Smooth muscle cell (in vitro differentiated cells): ENCODE data around the gene KDM2A. TPM values are rescaled to one million over a fixed set of nuclear protein-coding genes. Genes with fewer than 3 reads are reported as not detected.
A peak's percentile ranks its signal among the peaks of the same experiment; 100 is the strongest.

Experiments
- DNase-seq: peaks from one replicate; lab custom pipeline; 2025; ENCODE audit not compliant: unreplicated experiment; lab: John Stamatoyannopoulos, UW
- H2AFZ ChIP-seq: fragments of 200-600 bp; sonication (generic); 2 replicates; pipeline ENCODE4 v1.6.0; 2016; ENCODE audit warnings: antibody characterized with exemption, low read depth, mild to moderate bottlenecking
- H3F3A ChIP-seq: fragments of 200-600 bp; sonication (generic); 2 replicates; pipeline ENCODE4 v1.6.0; 2017; ENCODE audit warnings: antibody characterized with exemption, low read depth
- H3K27ac ChIP-seq: fragments of 200-600 bp; sonication (generic); 2 replicates; pipeline ENCODE4 v1.5.1; 2016; ENCODE audit warnings: low read depth, mild to moderate bottlenecking
- H3K27me3 ChIP-seq: fragments of 200-600 bp; sonication (generic); 2 replicates; pipeline ENCODE4 v1.6.1; 2016; ENCODE audit warnings: low read depth, mild to moderate bottlenecking
- H3K36me3 ChIP-seq: fragments of 200-600 bp; sonication (generic); 2 replicates; pipeline ENCODE4 v1.5.1; 2016; ENCODE audit warnings: low read depth
- H3K4me1 ChIP-seq: fragments of 200-600 bp; sonication (generic); 2 replicates; pipeline ENCODE4 v1.5.1; 2016; ENCODE audit warnings: low read depth
- H3K4me2 ChIP-seq: fragments of 200-600 bp; sonication (generic); 2 replicates; pipeline ENCODE4 v1.6.0; 2016; ENCODE audit warnings: mild to moderate bottlenecking
- H3K4me3 ChIP-seq: fragments of 200-600 bp; sonication (generic); 2 replicates; pipeline ENCODE4 v1.5.1; 2016; ENCODE audit warnings: mild to moderate bottlenecking
- H3K79me2 ChIP-seq: fragments of 200-600 bp; sonication (generic); 2 replicates; pipeline ENCODE4 v1.6.0; 2016; ENCODE audit warnings: low read depth, mild to moderate bottlenecking
- H3K9ac ChIP-seq: fragments of 200-600 bp; sonication (generic); 2 replicates; pipeline ENCODE4 v1.6.0; 2016; ENCODE audit warnings: low read depth
- H3K9me3 ChIP-seq: fragments of 200-600 bp; sonication (generic); replicated peaks from 2 replicates; pipeline ENCODE4 v1.5.1; 2016; ENCODE audit warnings: low read depth
- H4K20me1 ChIP-seq: fragments of 200-600 bp; sonication (generic); 2 replicates; pipeline ENCODE4 v1.6.0; 2016; ENCODE audit warnings: low read depth
- WGBS: methylation state at CpG from one replicate; pipeline ENCODE4 v1.1.7; 2016; ENCODE audit warnings: low lambda C conversion rate; 5-methylcytosine and 5-hydroxymethylcytosine counted together
- polyA plus RNA-seq: library from polyadenylated mRNA; unstranded; fragments of >200 nt; fragmentation: Nextera tagmentation; extraction: Ambion mirVana; gene quantifications from 2 replicates; pipeline ENCODE4 v1.2.1, GENCODE V29; 2016
- total RNA-seq: library from RNA; depleted of rRNA; stranded (reverse); fragments of >200 nt; gene quantifications from 2 replicates; pipeline ENCODE4 v1.2.3, GENCODE V29; 2014
- TF ChIP-seq, protein P1 (sequence below): fragments of 200-600 bp; sonication (generic); IDR thresholded peaks from 2 replicates; pipeline ENCODE4 v1.5.1; 2017; ENCODE audit warnings: borderline replicate concordance, mild to moderate bottlenecking, antibody characterized with exemption; ENCODE audit not compliant: insufficient read depth, poor library complexity, severe bottlenecking

The KDM2A gene
- total and polyA plus RNA-seq, 2 experiments from 2014 or later, result 18.9 to 44.9 TPM

DNA sequence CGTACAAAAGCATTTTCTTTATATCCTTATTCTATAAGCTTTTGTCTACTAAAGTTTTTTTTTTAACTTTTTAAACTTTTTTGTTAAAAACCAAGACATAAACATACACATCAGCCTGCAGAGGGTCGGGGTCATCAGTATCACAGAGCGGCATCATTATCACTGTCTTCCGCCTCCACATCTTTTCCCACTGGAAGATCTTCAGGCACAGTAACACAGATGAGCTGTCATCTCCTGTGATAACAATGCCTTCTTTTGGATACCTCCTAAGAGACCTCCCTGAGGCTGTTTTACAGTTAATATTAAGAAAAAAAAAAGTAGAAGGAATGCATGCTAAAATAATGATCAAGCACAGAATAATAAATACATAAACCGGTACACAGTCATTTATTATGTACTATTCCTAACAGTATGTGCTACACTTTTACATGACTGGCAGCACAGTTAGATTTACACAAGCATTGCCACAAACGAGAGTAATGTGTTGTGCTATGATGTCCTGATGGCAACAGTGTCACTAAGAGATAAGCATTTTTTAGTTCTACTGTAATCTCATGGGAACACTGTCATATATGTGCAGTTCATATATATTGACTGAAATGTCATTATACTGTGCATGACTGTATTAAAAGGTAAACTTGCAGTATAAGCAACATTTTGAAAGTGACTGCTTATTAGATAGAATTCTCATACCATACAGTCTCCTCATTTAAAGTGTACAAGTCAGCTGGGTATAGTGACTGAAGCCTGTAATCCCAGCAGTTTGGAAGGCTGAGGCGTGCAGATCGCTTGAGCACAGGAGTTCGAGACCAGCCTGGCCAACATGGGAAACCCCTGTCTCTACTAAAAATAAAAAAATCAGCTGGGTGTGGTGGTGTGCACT, 58.6 kb downstream of the KDM2A start:
- Histone ChIP-seq H4K20me1 (peaks cover 99% of the 10 kb centered on the region), H3K4me3 (no peak overlapping the region), H2AFZ (no peak overlapping the region), H3K9ac (no peak overlapping the region), H3K4me1 (no peaks in the 10 kb centered on the region), H3F3A (no peaks in the 10 kb centered on the region), H3K4me2 (peak overlapping the region; percentile 43), H3K36me3 (peaks cover 15% of the 10 kb centered on the region), H3K79me2 (peaks cover 65% of the 10 kb centered on the region), H3K27ac (peak overlapping the region; percentile 79), H3K9me3 (no peaks in the 10 kb centered on the region), H3K27me3 (no peaks in the 10 kb centered on the region)
- 80% methylated on average over 9 of the region's 9 CpGs for WGBS
- DNase-seq, result no peak
- TF ChIP-seq, protein P1, sequence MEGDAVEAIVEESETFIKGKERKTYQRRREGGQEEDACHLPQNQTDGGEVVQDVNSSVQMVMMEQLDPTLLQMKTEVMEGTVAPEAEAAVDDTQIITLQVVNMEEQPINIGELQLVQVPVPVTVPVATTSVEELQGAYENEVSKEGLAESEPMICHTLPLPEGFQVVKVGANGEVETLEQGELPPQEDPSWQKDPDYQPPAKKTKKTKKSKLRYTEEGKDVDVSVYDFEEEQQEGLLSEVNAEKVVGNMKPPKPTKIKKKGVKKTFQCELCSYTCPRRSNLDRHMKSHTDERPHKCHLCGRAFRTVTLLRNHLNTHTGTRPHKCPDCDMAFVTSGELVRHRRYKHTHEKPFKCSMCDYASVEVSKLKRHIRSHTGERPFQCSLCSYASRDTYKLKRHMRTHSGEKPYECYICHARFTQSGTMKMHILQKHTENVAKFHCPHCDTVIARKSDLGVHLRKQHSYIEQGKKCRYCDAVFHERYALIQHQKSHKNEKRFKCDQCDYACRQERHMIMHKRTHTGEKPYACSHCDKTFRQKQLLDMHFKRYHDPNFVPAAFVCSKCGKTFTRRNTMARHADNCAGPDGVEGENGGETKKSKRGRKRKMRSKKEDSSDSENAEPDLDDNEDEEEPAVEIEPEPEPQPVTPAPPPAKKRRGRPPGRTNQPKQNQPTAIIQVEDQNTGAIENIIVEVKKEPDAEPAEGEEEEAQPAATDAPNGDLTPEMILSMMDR, result no peak

DNA sequence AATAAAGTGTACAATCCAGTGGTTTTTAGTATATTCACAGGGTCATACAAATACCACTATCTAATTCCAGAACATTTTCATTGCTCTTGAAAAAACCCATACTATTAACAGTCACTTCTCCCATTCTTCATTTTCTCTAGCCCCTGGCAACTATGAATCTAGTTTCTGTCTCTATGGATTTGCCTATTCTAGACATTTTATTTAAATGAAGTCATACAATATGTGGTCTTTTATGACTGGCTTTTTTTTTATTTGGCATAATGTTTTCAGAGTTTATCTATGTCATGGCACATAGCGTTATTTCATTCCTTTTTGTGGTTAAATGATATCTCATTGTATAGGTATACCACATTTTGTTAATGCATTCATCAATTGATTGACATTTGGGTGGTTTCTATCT, 59.4 kb downstream of the KDM2A start:
- peaks cover 19% of the 10 kb centered on the region for H3K36me3 ChIP-seq
- H3K27ac ChIP-seq, result peak overlapping the region; percentile 79
- no peak overlapping the region for H3K4me3 ChIP-seq
- H3K4me2 ChIP-seq, result peak overlapping the region; percentile 61
- peak overlapping the region; percentile 57 for H3K9ac ChIP-seq
- H2AFZ ChIP-seq, result no peak overlapping the region
- DNase-seq, result no peak
- H3K79me2 ChIP-seq, result peaks cover 57% of the 10 kb centered on the region
- no peaks in the 10 kb centered on the region for H3K4me1 ChIP-seq
- WGBS, result 66% methylated on average over 1 of the region's 1 CpG
- TF ChIP-seq, protein P1, result no peak
- H4K20me1 ChIP-seq, result peaks cover 99% of the 10 kb centered on the region
- H3F3A ChIP-seq, result no peaks in the 10 kb centered on the region
- no peaks in the 10 kb centered on the region for H3K9me3 ChIP-seq
- H3K27me3 ChIP-seq, result no peaks in the 10 kb centered on the region

DNA sequence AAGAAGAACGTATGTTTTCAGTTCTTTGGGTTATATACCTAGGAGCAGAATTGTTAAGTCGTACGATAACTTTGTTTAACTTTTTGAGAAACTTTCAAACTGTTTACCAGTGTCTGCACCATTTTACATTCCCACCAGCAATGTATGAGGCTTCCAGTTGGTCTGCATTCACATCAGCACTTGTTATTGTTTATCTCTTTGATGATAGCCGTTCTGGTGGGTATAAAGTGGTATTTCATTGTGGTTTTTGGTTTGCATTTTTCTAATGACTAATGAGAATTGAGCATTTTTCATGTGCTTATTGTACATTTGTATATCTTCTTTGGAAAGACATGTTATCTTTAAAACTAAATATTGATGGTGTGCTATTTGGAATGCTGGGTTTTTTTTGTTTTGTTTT, 59.8 kb downstream of the KDM2A start:
- DNase-seq, result no peak

More for the DNA sequence above, 59.8 kb downstream of the KDM2A start:
- Histone ChIP-seq H3F3A (no peaks in the 10 kb centered on the region), H3K4me1 (no peaks in the 10 kb centered on the region), H3K27me3 (no peaks in the 10 kb centered on the region), H2AFZ (no peak overlapping the region), H3K4me3 (no peak overlapping the region), H4K20me1 (peaks cover 99% of the 10 kb centered on the region), H3K79me2 (peaks cover 52% of the 10 kb centered on the region), H3K9ac (peak overlapping the region; percentile 57), H3K36me3 (peaks cover 19% of the 10 kb centered on the region), H3K9me3 (no peaks in the 10 kb centered on the region), H3K27ac (peak overlapping the region; percentile 79), H3K4me2 (peak overlapping the region; percentile 61)
- TF ChIP-seq, protein P1, result no peak
- 39% methylated on average over 4 of the region's 4 CpGs for WGBS
